AG09309 (cell line): ENCODE data around the gene CAST.
"Not testable (repeated sequence)": the region's sequence is repeated elsewhere in the genome, so short reads cannot be mapped to it uniquely, and the experiment has no call there.

Experiments
- DNase-seq: peaks from one replicate; pipeline ENCODE4 v3.0.0-alpha.2; 2010; ENCODE audit warnings: low read depth
- H3K4me3 ChIP-seq: 2 replicates; pipeline ENCODE4 v1.5.1; 2011; ENCODE audit warnings: mild to moderate bottlenecking, low read depth, low read length, moderate library complexity; ENCODE audit not compliant: control insufficient read depth
- CTCF ChIP-seq: IDR thresholded peaks from 2 replicates; pipeline ENCODE4 v1.5.1; 2011; ENCODE audit warnings: mild to moderate bottlenecking, low read depth, low read length, inconsistent platforms; ENCODE audit not compliant: insufficient read depth, control insufficient read depth; ENCODE audit errors: missing control alignments

CAST gene

GRCh38 chr5:96661855-96662724 is at the start of gene CAST:
CAST (plus strand) TSS chr5:96662376; CDS start chr5:96662423, 47 bp downstream.
- DNase-seq = peak; percentile 69
- peak within 1 kb of the TSS; percentile 72 for H3K4me3 ChIP-seq
- no peak for TF ChIP-seq CTCF

- H3K4me3 ChIP-seq = no peak overlapping the region; the same call in 1 of the 2 replicates
- DNase-seq = peak; percentile 83
- TF ChIP-seq CTCF = peak; percentile 43
These were observed 48.0 kb upstream of the CAST start for GRCh38 chr5:96614110-96614691.

- no peak for DNase-seq
- no peak for TF ChIP-seq CTCF
- H3K4me3 ChIP-seq = no peak overlapping the region
These were observed 47.0 kb upstream of the CAST start for GRCh38 chr5:96615223-96615622.

GRCh38 chr5:96616801-96617200 is 45.4 kb upstream of the CAST start:
- DNase-seq = no peak
- no peak overlapping the region for H3K4me3 ChIP-seq
- TF ChIP-seq CTCF = no peak

- not testable (repeated sequence) for DNase-seq, H3K4me3 ChIP-seq
These were observed 43.7 kb upstream of the CAST start for GRCh38 chr5:96618311-96619016.

- no peak for DNase-seq
- no peak overlapping the region for H3K4me3 ChIP-seq
- no peak for TF ChIP-seq CTCF
These were observed 42.2 kb upstream of the CAST start for GRCh38 chr5:96619946-96620345.

- no peak for DNase-seq
- no peak for TF ChIP-seq CTCF
- no peak overlapping the region for H3K4me3 ChIP-seq
These were observed 37.6 kb upstream of the CAST start for GRCh38 chr5:96624596-96624995.
